NCI-H510A treated with DMSO at 0.1 percent for 48 hours (cell line): ENCODE measurements around the gene PAN3.

Source experiments
- DNase-seq: peaks from one replicate; lab custom pipeline; 2025; lab: John Stamatoyannopoulos, UW

Gene PAN3

GRCh38 chr13:28301839-28302238 lies 163.5 kb downstream of the PAN3 start:
- DNase-seq, result no peak

- no peak for DNase-seq
Measured at GRCh38 chr13:28306325-28306724, 168.0 kb downstream of the PAN3 start.

GRCh38 chr13:28313579-28313978 lies 175.2 kb downstream of the PAN3 start:
- no peak for DNase-seq

- no peak for DNase-seq
Measured at GRCh38 chr13:28314879-28315278, 176.5 kb downstream of the PAN3 start.

GRCh38 chr13:28316129-28316528 lies 177.8 kb downstream of the PAN3 start:
- DNase-seq, result no peak

- DNase-seq, result no peak
Measured at GRCh38 chr13:28316836-28317235, 178.5 kb downstream of the PAN3 start.

- no peak for DNase-seq
Measured at GRCh38 chr13:28318496-28318895, 180.2 kb downstream of the PAN3 start.

GRCh38 chr13:28319528-28319927 lies 181.2 kb downstream of the PAN3 start:
- DNase-seq, result no peak

- DNase-seq, result no peak
Measured at GRCh38 chr13:28320209-28320608, 181.9 kb downstream of the PAN3 start.

- DNase-seq, result peak; percentile 81
Measured at GRCh38 chr13:28320884-28321574, 182.7 kb downstream of the PAN3 start.

GRCh38 chr13:28321756-28322155 lies 183.4 kb downstream of the PAN3 start:
- no peak for DNase-seq

GRCh38 chr13:28322256-28322905 lies 184.0 kb downstream of the PAN3 start:
- DNase-seq, result no peak

GRCh38 chr13:28324181-28324789 lies 185.9 kb downstream of the PAN3 start:
- peak; percentile 60 for DNase-seq

- DNase-seq, result no peak
Measured at GRCh38 chr13:28325022-28325421, 186.7 kb downstream of the PAN3 start.

GRCh38 chr13:28326056-28326455 lies 187.7 kb downstream of the PAN3 start:
- DNase-seq, result no peak

GRCh38 chr13:28327373-28328270 lies 189.3 kb downstream of the PAN3 start:
- no peak for DNase-seq

GRCh38 chr13:28328271-28328607 lies 189.9 kb downstream of the PAN3 start:
- DNase-seq, result no peak

- no peak for DNase-seq
Measured at GRCh38 chr13:28329395-28330158, 191.2 kb downstream of the PAN3 start.

GRCh38 chr13:28333204-28333881 lies 195.0 kb downstream of the PAN3 start:
- no peak for DNase-seq

- no peak for DNase-seq
Measured at GRCh38 chr13:28336193-28336657, 197.9 kb downstream of the PAN3 start.
